IPS-18a (cell line): ENCODE data around the gene KRTAP5-4.
"Not testable (repeated sequence)": the region's sequence is repeated elsewhere in the genome, so short reads cannot be mapped to it uniquely, and the experiment has no call there.

Source experiments
- H3K27ac ChIP-seq: one replicate; pipeline ENCODE4 v1.5.1; 2013; ENCODE audit warnings: low read length
- H3K27me3 ChIP-seq: one replicate; pipeline ENCODE4 v1.6.1; 2013; ENCODE audit warnings: mild to moderate bottlenecking, low read length; ENCODE audit not compliant: control insufficient read depth, insufficient read depth
- H3K36me3 ChIP-seq: one replicate; pipeline ENCODE4 v1.6.1; 2013; ENCODE audit warnings: low read depth, low read length; ENCODE audit not compliant: control insufficient read depth
- H3K4me1 ChIP-seq: one replicate; pipeline ENCODE4 v1.6.1; 2013; ENCODE audit warnings: low read depth, low read length; ENCODE audit not compliant: control insufficient read depth
- H3K4me3 ChIP-seq: one replicate; pipeline ENCODE4 v1.5.1; 2013; ENCODE audit warnings: low read length
- H3K9ac ChIP-seq: one replicate; pipeline ENCODE4 v1.6.1; 2013; ENCODE audit warnings: mild to moderate bottlenecking, low read length, moderate library complexity
- H3K9me3 ChIP-seq: one replicate; pipeline ENCODE4 v1.6.1; 2013; ENCODE audit warnings: low read depth, low read length; ENCODE audit not compliant: control insufficient read depth

The KRTAP5-4 gene

DNA sequence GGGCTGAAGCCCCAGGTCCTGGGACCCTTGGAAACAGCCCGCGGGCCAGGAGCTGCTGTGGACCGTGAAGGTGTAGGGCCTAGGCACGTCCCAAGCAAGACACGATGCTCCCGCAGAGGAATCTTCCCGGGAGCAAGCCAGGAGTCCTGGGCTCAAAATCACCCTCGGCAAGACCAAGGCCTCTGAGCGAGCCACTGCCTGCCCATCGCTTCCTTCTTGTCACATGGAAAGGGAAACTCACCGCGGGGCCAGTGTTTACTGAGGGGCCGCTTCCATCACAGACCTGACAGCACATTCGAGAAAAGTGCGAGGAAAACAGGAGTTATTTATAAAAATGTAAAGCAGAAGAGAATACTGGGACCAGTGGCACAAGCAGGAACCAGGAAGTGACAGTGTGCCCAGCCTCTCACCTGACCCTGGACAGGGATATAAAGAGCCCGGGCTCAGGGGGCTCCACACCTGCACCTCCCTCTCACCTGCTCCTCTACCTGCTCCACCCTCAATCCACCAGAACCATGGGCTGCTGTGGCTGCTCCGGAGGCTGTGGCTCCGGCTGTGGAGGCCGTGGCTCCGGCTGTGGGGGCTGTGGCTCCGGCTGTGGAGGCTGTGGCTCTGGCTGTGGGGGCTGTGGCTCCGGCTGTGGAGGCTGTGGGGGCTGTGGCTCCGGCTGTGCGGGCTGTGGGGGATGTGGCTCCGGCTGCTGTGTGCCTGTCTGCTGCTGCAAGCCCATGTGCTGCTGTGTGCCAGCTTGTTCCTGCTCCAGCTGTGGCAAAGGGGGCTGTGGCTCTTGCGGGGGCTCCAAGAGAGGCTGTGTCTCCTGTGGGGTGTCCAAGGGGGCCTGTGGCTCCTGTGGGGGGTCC, 7.6 kb upstream of the KRTAP5-4 start, which contains the start of gene KRTAP5-5:
KRTAP5-5 (plus strand) TSS at position 450 of the 860 bp plus-strand sequence; CDS start at position 516, 66 bp downstream.
- Histone ChIP-seq H3K27me3 (peaks cover 13% of the 10 kb centered on the region), H3K9ac (no peak within 1 kb of the TSS), H3K27ac (no peak within 1 kb of the TSS), H3K36me3 (no peaks in the 10 kb centered on the region), H3K4me1 (no peaks in the 10 kb centered on the region), H3K4me3 (no peak within 1 kb of the TSS), H3K9me3 (no peaks in the 10 kb centered on the region)

- H3K36me3 ChIP-seq = no peaks in the 10 kb centered on the region
- H3K9me3 ChIP-seq = no peaks in the 10 kb centered on the region
- H3K9ac ChIP-seq = no peak overlapping the region
- H3K4me1 ChIP-seq = no peaks in the 10 kb centered on the region
- H3K27ac ChIP-seq = no peak overlapping the region
- H3K27me3 ChIP-seq = peaks cover 13% of the 10 kb centered on the region
- no peak overlapping the region for H3K4me3 ChIP-seq
Observed at GRCh38 chr11:1628506-1629325, 6.8 kb upstream of the KRTAP5-4 start.

DNA sequence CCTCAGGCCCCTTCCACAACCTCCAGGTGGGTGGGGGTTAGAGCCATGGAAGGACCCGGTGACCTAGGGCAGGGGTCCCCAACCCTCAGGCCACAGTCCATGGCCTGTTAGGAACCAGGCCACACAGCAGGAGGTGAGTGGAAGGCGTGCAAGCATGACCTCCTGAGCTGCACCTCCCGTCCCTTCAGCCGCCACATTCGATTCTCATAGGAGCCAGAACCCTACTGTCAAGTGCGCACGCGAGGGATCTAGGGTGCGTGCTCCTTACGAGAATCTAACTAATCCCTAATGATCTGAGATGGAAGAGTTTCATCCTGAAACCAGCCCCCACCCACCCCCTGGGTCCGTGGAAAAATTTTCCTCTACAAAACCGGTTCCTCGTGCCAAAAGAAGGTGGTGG, 3.6 kb upstream of the KRTAP5-4 start:
- Histone ChIP-seq H3K9me3 (no peaks in the 10 kb centered on the region), H3K4me1 (no peaks in the 10 kb centered on the region), H3K36me3 (no peaks in the 10 kb centered on the region), H3K27ac (no peak overlapping the region), H3K4me3 (no peak overlapping the region), H3K9ac (no peak overlapping the region), H3K27me3 (peaks cover 13% of the 10 kb centered on the region)

- no peak overlapping the region for H3K27ac ChIP-seq
- H3K4me3 ChIP-seq = no peak overlapping the region
- H3K9ac ChIP-seq = no peak overlapping the region
- H3K36me3 ChIP-seq = no peaks in the 10 kb centered on the region
- no peaks in the 10 kb centered on the region for H3K4me1 ChIP-seq
- no peaks in the 10 kb centered on the region for H3K9me3 ChIP-seq
- H3K27me3 ChIP-seq = peaks cover 13% of the 10 kb centered on the region
Observed at GRCh38 chr11:1624621-1625020, 2.7 kb upstream of the KRTAP5-4 start.

GRCh38 chr11:1623716-1624115, 1.8 kb upstream of the KRTAP5-4 start:
- no peaks in the 10 kb centered on the region for H3K36me3 ChIP-seq
- H3K27me3 ChIP-seq = peaks cover 4% of the 10 kb centered on the region
- no peak overlapping the region for H3K4me3 ChIP-seq

GRCh38 chr11:1619449-1619848, 2.5 kb downstream of the KRTAP5-4 start:
- Histone ChIP-seq H3K9me3 (no peaks in the 10 kb centered on the region), H3K36me3 (no peaks in the 10 kb centered on the region), H3K9ac (no peak overlapping the region), H3K27me3 (no peaks in the 10 kb centered on the region), H3K27ac (no peak overlapping the region), H3K4me1 (no peaks in the 10 kb centered on the region), H3K4me3 (no peak overlapping the region)

More at GRCh38 chr11:1623716-1624115, 1.8 kb upstream of the KRTAP5-4 start:
- Histone ChIP-seq H3K9ac (no peak overlapping the region), H3K27ac (no peak overlapping the region), H3K9me3 (no peaks in the 10 kb centered on the region), H3K4me1 (no peaks in the 10 kb centered on the region)

DNA sequence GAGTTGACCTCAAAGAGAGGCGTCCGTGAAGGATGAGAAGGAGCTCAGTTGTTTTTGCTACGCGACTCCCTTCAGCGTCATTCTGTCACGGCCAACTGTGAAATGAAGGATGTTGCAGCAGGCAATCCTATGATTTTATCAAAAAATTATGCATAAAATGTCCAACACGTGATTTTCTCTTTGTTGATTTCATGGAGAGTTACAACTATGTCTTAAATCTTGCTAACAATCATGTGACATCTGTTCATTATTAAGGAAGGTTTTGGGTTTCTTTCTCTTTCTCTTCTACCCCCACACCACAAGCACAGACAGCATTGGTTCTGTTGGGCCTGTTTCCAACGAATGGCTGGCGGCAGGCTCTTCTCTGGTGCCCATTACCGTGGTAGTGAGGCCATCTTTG, 3.7 kb downstream of the KRTAP5-4 start:
- Histone ChIP-seq H3K27ac (no peak overlapping the region), H3K36me3 (no peaks in the 10 kb centered on the region), H3K4me1 (no peaks in the 10 kb centered on the region), H3K4me3 (no peak overlapping the region), H3K9ac (no peak overlapping the region), H3K27me3 (no peaks in the 10 kb centered on the region), H3K9me3 (no peaks in the 10 kb centered on the region)

DNA sequence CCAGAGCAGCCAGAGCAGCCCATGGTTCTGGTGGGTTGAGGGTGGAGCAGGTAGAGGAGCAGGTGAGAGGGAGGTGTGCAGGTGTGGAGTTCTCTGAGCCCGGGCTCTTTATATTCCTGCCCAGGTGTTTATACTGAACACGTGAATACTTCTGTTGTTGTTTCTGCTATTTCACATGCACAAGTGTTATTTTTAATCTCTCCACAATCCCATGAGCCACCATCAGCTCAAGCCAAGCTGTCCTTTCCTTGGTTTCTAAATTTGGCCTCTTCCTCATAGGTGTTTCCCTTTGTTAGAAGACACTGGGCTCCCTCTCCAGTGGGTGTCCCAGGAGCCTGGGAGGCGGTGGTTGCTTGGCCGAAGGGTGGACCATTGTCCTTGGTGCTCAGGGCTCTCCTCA, 13.6 kb downstream of the KRTAP5-4 start, which contains the start of gene KRTAP5-3:
KRTAP5-3 (minus strand) TSS at position 101 of the 400 bp plus-strand sequence; CDS start at position 23, 78 bp downstream.
- no peak within 1 kb of the TSS for H3K4me3 ChIP-seq
- no peak within 1 kb of the TSS for H3K9ac ChIP-seq
- no peak within 1 kb of the TSS for H3K27ac ChIP-seq
- peaks cover 16% of the 10 kb centered on the region for H3K27me3 ChIP-seq
- no peaks in the 10 kb centered on the region for H3K9me3 ChIP-seq
- peaks cover 5% of the 10 kb centered on the region for H3K4me1 ChIP-seq
- no peaks in the 10 kb centered on the region for H3K36me3 ChIP-seq

GRCh38 chr11:1607901-1608300, 14.0 kb downstream of the KRTAP5-4 start:
- not testable (repeated sequence) for H3K9ac ChIP-seq, H3K27ac ChIP-seq, H3K4me3 ChIP-seq, H3K4me1 ChIP-seq, H3K36me3 ChIP-seq, H3K9me3 ChIP-seq
- H3K27me3 ChIP-seq = peaks cover 16% of the 10 kb centered on the region

GRCh38 chr11:1607156-1607845, 14.6 kb downstream of the KRTAP5-4 start:
- not testable (repeated sequence) for H3K4me3 ChIP-seq, H3K9me3 ChIP-seq, H3K27ac ChIP-seq, H3K4me1 ChIP-seq, H3K36me3 ChIP-seq, H3K9ac ChIP-seq
- peaks cover 16% of the 10 kb centered on the region for H3K27me3 ChIP-seq

- not testable (repeated sequence) for H3K4me3 ChIP-seq, H3K27ac ChIP-seq, H3K36me3 ChIP-seq, H3K4me1 ChIP-seq, H3K9me3 ChIP-seq, H3K9ac ChIP-seq
- H3K27me3 ChIP-seq = peaks cover 16% of the 10 kb centered on the region
Observed at GRCh38 chr11:1605923-1606322, 16.0 kb downstream of the KRTAP5-4 start.
